ENCODE results near the gene FUT6.

The FUT6 gene

GRCh38 chr19:5827891-5828660, 11.4 kb downstream of the FUT6 start:
- H3K4me3 ChIP-seq (ENCODE audit: low read depth, low read length) = peak overlapping the region; percentile 56
- TF ChIP-seq CTCF (IDR thresholded peaks at IDR 0.05; ENCODE audit: low read depth, low read length) = no peak

- no peak for TF ChIP-seq CTCF (IDR thresholded peaks at IDR 0.05; ENCODE audit: low read depth, low read length)
- no peak overlapping the region for H3K4me3 ChIP-seq (ENCODE audit: low read depth, low read length)
These were observed 12.1 kb downstream of the FUT6 start for GRCh38 chr19:5827342-5827890.

- no peak overlapping the region for H3K4me3 ChIP-seq (ENCODE audit: low read depth, low read length)
- no peak for TF ChIP-seq CTCF (IDR thresholded peaks at IDR 0.05; ENCODE audit: low read depth, low read length)
These were observed 12.8 kb downstream of the FUT6 start for GRCh38 chr19:5826531-5827341.

- no peak overlapping the region for H3K4me3 ChIP-seq (ENCODE audit: low read depth, low read length)
- no peak for TF ChIP-seq CTCF (IDR thresholded peaks at IDR 0.05; ENCODE audit: low read depth, low read length)
These were observed 14.3 kb downstream of the FUT6 start for GRCh38 chr19:5825178-5825577.

DNA sequence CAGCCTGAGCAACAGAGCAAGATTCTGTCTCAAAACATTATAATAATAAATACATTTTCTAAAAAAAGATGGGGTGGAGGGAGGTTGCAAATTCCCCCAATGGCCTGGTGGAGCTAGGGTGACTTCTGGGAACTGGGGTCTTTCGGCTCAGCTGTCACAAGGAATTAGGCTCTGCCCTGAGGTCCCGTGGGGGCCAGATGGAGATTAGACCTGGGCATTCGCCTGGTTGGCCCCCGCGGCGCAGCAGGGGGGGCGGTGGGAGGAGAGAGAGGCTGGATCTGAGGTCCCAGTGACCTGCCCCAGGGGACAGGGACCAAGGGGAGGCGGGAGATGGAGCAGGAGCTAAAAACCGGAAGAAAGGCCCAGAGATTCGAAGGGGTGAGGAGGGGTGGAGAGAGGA, 14.8 kb downstream of the FUT6 start:
- H3K4me3 ChIP-seq (ENCODE audit: low read depth, low read length) = no peak overlapping the region
- no peak for TF ChIP-seq CTCF (IDR thresholded peaks at IDR 0.05; ENCODE audit: low read depth, low read length)

GRCh38 chr19:5823579-5824281, 15.8 kb downstream of the FUT6 start:
- no peak for TF ChIP-seq CTCF (IDR thresholded peaks at IDR 0.05; ENCODE audit: low read depth, low read length)
- H3K4me3 ChIP-seq (ENCODE audit: low read depth, low read length) = no peak overlapping the region

Data from WI38 (cell line).